Rectal smooth muscle tissue (tissue), 1 donor: ENCODE results near the gene RAD51B.
"Not testable (repeated sequence)": the region's sequence is repeated elsewhere in the genome, so short reads cannot be mapped to it uniquely, and the experiment has no call there.

Experiments used
- H3K27ac ChIP-seq: one replicate; pipeline ENCODE4 v1.7.0; 2013; ENCODE audit warnings: low read depth, low read length, inconsistent platforms
- H3K27me3 ChIP-seq: one replicate; pipeline ENCODE4 v1.7.0; 2013; ENCODE audit warnings: low read length; ENCODE audit not compliant: control insufficient read depth, insufficient read depth
- H3K36me3 ChIP-seq: one replicate; pipeline ENCODE4 v1.7.0; 2013; ENCODE audit warnings: low read length; ENCODE audit not compliant: control insufficient read depth, insufficient read depth
- H3K4me1 ChIP-seq: one replicate; pipeline ENCODE4 v1.7.0; 2013; ENCODE audit warnings: low read length; ENCODE audit not compliant: control insufficient read depth, insufficient read depth
- H3K4me3 ChIP-seq: one replicate; pipeline ENCODE4 v1.7.0; 2013; ENCODE audit warnings: low read length
- H3K9ac ChIP-seq: one replicate; pipeline ENCODE4 v1.7.0; 2013; ENCODE audit warnings: low read length

The RAD51B gene

DNA sequence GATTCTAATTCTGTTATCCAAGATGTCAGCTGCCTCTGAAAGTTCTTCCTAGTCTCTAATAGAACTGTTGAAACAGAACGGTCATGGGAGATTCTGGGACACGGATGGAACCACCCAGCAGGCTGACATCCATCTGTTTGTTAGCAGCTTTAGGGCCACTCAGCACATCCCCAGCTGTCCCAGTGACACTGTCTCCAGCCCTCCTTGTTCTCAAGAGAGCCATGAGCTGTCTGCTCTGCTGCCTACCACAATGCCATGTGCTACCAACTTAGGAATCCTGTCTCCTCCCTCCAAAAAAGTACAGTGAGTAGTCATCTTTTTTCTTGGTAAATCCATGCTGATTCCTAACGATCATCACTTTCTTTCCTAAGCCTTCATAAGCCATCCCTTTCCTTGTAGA, 842.8 kb downstream of the RAD51B start:
- Histone ChIP-seq H3K9ac (no peak overlapping the region), H3K4me3 (no peak overlapping the region), H3K27ac (no peak overlapping the region), H3K4me1 (peaks cover 51% of the 10 kb centered on the region), H3K36me3 (no peaks in the 10 kb centered on the region), H3K27me3 (no peaks in the 10 kb centered on the region)

GRCh38 chr14:68662826-68663225, 843.2 kb downstream of the RAD51B start:
- not testable (repeated sequence) for H3K27ac ChIP-seq, H3K27me3 ChIP-seq, H3K9ac ChIP-seq, H3K36me3 ChIP-seq, H3K4me3 ChIP-seq
- H3K4me1 ChIP-seq = peaks cover 55% of the 10 kb centered on the region

DNA sequence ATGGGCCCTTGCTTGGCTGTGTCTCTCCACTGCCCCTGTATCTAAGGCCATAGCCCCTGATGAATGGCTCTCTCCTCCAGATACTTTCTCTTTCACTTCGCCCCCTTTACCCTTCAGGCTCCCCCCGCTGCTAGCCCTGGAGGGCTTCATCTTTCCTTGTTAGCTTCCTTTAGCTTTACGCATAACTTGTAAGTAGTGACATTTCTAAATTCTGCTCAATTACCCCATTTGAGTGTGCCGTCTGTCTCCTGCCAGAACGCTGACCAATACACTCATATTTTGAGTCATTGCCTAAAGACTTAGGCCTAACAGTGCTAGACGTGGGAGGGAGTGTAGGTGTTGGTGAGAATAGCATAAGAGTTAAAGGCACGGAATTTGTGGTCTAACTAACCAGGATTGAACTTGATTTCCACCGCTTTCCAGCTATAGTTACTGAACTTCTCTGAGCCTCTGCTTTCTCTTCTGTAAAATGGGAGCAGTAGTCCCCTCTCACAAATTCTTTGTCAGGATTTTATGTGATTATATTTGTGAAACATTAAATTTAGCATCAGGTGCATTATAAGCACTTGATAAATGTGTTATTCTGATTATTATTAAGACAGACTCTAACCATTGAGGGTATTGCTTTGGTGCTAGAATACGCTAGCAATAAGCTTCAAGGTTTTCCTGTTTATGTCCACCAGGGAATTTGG, 844.0 kb downstream of the RAD51B start:
- H3K4me1 ChIP-seq = peaks cover 52% of the 10 kb centered on the region
- H3K27ac ChIP-seq = peak overlapping the region; percentile 5
- H3K9ac ChIP-seq = no peak overlapping the region
- H3K27me3 ChIP-seq = no peaks in the 10 kb centered on the region
- H3K36me3 ChIP-seq = no peaks in the 10 kb centered on the region
- peak overlapping the region; percentile 9 for H3K4me3 ChIP-seq

- Histone ChIP-seq H3K4me3 (no peak overlapping the region), H3K36me3 (no peaks in the 10 kb centered on the region), H3K27ac (peak overlapping the region; percentile 40), H3K4me1 (peaks cover 47% of the 10 kb centered on the region), H3K9ac (no peak overlapping the region), H3K27me3 (no peaks in the 10 kb centered on the region)
Measured at GRCh38 chr14:68664225-68664681, 844.7 kb downstream of the RAD51B start.

- no peaks in the 10 kb centered on the region for H3K27me3 ChIP-seq
- no peak overlapping the region for H3K4me3 ChIP-seq
- peak overlapping the region; percentile 40 for H3K27ac ChIP-seq
- H3K36me3 ChIP-seq = no peaks in the 10 kb centered on the region
- H3K9ac ChIP-seq = no peak overlapping the region
- H3K4me1 ChIP-seq = peaks cover 41% of the 10 kb centered on the region
Measured at GRCh38 chr14:68665131-68665530, 845.6 kb downstream of the RAD51B start.

GRCh38 chr14:68665792-68666204, 846.2 kb downstream of the RAD51B start:
- Histone ChIP-seq H3K4me3 (no peak overlapping the region), H3K9ac (no peak overlapping the region), H3K4me1 (peaks cover 45% of the 10 kb centered on the region)

GRCh38 chr14:68666236-68666635, 846.7 kb downstream of the RAD51B start:
- Histone ChIP-seq H3K27ac (peak overlapping the region; percentile 40), H3K36me3 (no peaks in the 10 kb centered on the region), H3K9ac (no peak overlapping the region), H3K27me3 (no peaks in the 10 kb centered on the region), H3K4me3 (no peak overlapping the region), H3K4me1 (peaks cover 50% of the 10 kb centered on the region)

More at GRCh38 chr14:68665792-68666204, 846.2 kb downstream of the RAD51B start:
- Histone ChIP-seq H3K27me3 (no peaks in the 10 kb centered on the region), H3K27ac (peak overlapping the region; percentile 40), H3K36me3 (no peaks in the 10 kb centered on the region)

- Histone ChIP-seq H3K27me3 (no peaks in the 10 kb centered on the region), H3K4me3 (no peak overlapping the region), H3K4me1 (peaks cover 56% of the 10 kb centered on the region), H3K36me3 (no peaks in the 10 kb centered on the region), H3K27ac (peak overlapping the region; percentile 70), H3K9ac (no peak overlapping the region)
Measured at GRCh38 chr14:68666899-68667298, 847.3 kb downstream of the RAD51B start.

- peaks cover 60% of the 10 kb centered on the region for H3K4me1 ChIP-seq
Measured at GRCh38 chr14:68667313-68667791, 847.8 kb downstream of the RAD51B start.

GRCh38 chr14:68668028-68668427, 848.4 kb downstream of the RAD51B start:
- Histone ChIP-seq H3K27ac (peak overlapping the region; percentile 62), H3K9ac (no peak overlapping the region), H3K27me3 (no peaks in the 10 kb centered on the region), H3K4me3 (no peak overlapping the region), H3K36me3 (no peaks in the 10 kb centered on the region), H3K4me1 (peaks cover 66% of the 10 kb centered on the region)

More at GRCh38 chr14:68667313-68667791, 847.8 kb downstream of the RAD51B start:
- Histone ChIP-seq H3K36me3 (no peaks in the 10 kb centered on the region), H3K27me3 (no peaks in the 10 kb centered on the region), H3K27ac (peak overlapping the region; percentile 70), H3K9ac (no peak overlapping the region), H3K4me3 (no peak overlapping the region)

DNA sequence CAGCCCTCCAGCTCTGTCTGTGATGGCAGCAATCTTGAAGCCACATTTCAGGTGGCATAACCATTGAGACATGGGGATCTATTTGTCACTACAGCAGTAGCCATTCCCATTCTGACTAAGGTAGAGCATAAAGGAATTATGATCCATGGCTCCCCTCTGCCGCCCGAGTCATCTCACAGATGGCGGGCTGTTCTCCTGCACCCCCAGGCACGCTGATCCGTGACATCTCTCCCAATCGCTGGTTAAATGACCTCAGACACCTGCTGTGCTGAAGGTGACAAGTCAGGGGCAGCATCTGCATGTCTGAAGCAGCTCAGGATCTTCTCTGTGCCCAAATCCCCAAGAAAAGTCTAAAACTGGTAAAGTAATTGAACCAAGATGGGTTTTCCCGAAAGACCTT, 849.0 kb downstream of the RAD51B start:
- Histone ChIP-seq H3K27ac (no peak overlapping the region), H3K4me3 (no peak overlapping the region), H3K4me1 (peaks cover 66% of the 10 kb centered on the region), H3K9ac (no peak overlapping the region), H3K36me3 (no peaks in the 10 kb centered on the region), H3K27me3 (no peaks in the 10 kb centered on the region)

- no peaks in the 10 kb centered on the region for H3K27me3 ChIP-seq
- H3K36me3 ChIP-seq = no peaks in the 10 kb centered on the region
- H3K4me1 ChIP-seq = peaks cover 62% of the 10 kb centered on the region
- H3K27ac ChIP-seq = peak overlapping the region; percentile 38
- no peak overlapping the region for H3K9ac ChIP-seq
- H3K4me3 ChIP-seq = no peak overlapping the region
Measured at GRCh38 chr14:68669111-68669511, 849.5 kb downstream of the RAD51B start.
